Measurements from ENCODE around the gene MORN5. TPM values are rescaled to one million over a fixed set of nuclear protein-coding genes. Genes with fewer than 3 reads are reported as not detected.

Gene MORN5
- total RNA-seq, 2 donors from 2014 or later, result not detected

DNA sequence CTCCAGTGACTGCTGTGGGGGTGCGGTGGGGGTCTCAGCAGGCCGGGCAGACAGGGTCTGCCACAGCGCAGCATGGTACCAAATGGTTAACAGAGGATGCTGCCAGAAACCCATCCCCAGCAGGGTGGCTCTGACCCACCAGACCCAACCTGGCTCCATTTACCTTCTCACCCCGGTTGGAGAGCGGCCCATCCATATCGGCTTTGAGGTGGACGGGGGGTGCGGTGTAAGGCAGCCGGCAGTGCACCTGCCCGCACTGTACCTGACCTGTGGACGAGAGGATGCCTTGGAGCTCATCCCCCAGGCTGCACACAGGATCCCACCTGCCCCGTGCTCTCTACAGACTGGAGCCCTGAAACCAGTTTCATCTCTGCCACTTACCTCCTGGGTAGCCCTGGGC is 49.7 kb downstream of the MORN5 start:
- H3K27me3 ChIP-seq, result peaks cover 0 to 9% of the 10 kb centered on the region in 2 donors
- H3K4me1 ChIP-seq, result peaks cover 14% of the 10 kb centered on the region
- no peak overlapping the region for H3K27ac ChIP-seq
- TF ChIP-seq POLR2A (IDR thresholded peaks at IDR 0.05), result no peak
- no peak for TF ChIP-seq CTCF (IDR thresholded peaks at IDR 0.05)
- 86 to 97% methylated on average over 9 to 12 of the region's 12 CpGs for WGBS, 2 donors
- no peaks in the 10 kb centered on the region for H3K36me3 ChIP-seq (replicated peaks in 1 of 2; ENCODE audit: insufficient read depth in 1 of 2, low read depth in 2 of 2)
- ATAC-seq (no peak), DNase-seq (no peak)
- H3K9me3 ChIP-seq, result no peaks in the 10 kb centered on the region
- no peak overlapping the region for H3K4me3 ChIP-seq
- intact Hi-C loops (cut with DNase I), result no loop called here

GRCh38 chr9:122212473-122213004 is 52.8 kb downstream of the MORN5 start:
- DNase-seq, result no peak
- Histone ChIP-seq H3K27me3 (peaks cover 0 to 11% of the 10 kb centered on the region in 2 donors), H3K9me3 (no peaks in the 10 kb centered on the region), H3K27ac (no peak overlapping the region), H3K36me3 (replicated peaks in 1 of 2; ENCODE audit: insufficient read depth in 1 of 2, low read depth in 2 of 2) (no peaks in the 10 kb centered on the region), H3K4me1 (peaks cover 15% of the 10 kb centered on the region), H3K4me3 (no peak overlapping the region)
- ATAC-seq, result no peak
- 60 to 80% methylated on average over 7 of the region's 7 CpGs for WGBS, 2 donors
- TF ChIP-seq POLR2A (IDR thresholded peaks at IDR 0.05), result no peak
- TF ChIP-seq CTCF (IDR thresholded peaks at IDR 0.05), result no peak
- intact Hi-C loops (cut with DNase I), result no loop called here

DNA sequence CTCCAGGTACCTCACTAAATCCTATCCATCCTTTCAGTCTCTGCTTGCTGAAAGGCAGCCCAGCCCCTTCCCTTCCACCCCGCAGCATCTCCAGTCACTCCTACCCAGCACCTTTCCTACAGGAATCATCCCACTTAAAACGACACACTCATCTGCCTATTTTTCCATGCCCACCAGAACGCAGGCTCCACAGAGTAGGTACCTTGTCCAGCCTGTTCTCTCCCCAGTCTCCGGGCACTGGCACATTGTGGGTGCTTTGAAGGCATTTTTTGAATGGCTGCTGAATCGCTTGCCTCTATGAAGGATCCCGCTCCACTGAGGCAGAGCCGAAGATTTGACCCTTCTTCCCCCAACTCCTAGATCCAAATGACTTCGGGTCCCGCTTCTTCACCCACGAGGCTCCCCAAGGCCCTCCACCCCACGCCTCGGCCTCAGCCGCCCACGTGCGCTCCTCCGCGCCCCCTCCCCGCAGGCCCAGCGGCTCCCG is 53.4 kb downstream of the MORN5 start:
- ATAC-seq (no peak), DNase-seq (no peak)
- no peaks in the 10 kb centered on the region for H3K9me3 ChIP-seq
- no peaks in the 10 kb centered on the region for H3K36me3 ChIP-seq (replicated peaks in 1 of 2; ENCODE audit: insufficient read depth in 1 of 2, low read depth in 2 of 2)
- 32 to 39% methylated on average over 20 of the region's 20 CpGs for WGBS, 2 donors
- intact Hi-C loops (cut with DNase I), result no loop called here
- H3K27ac ChIP-seq, result no peak overlapping the region
- H3K27me3 ChIP-seq, result peaks cover 0 to 13% of the 10 kb centered on the region in 2 donors
- TF ChIP-seq POLR2A (IDR thresholded peaks at IDR 0.05), result no peak
- TF ChIP-seq CTCF (IDR thresholded peaks at IDR 0.05), result no peak
- H3K4me3 ChIP-seq, result no peak overlapping the region
- H3K4me1 ChIP-seq, result peaks cover 15% of the 10 kb centered on the region

GRCh38 chr9:122213589-122214413 is 54.1 kb downstream of the MORN5 start:
- Histone ChIP-seq H3K27ac (no peak overlapping the region), H3K4me1 (peaks cover 16% of the 10 kb centered on the region), H3K9me3 (no peaks in the 10 kb centered on the region), H3K36me3 (replicated peaks in 1 of 2; ENCODE audit: insufficient read depth in 1 of 2, low read depth in 2 of 2) (no peaks in the 10 kb centered on the region), H3K4me3 (no peak overlapping the region), H3K27me3 (peaks cover 0 to 14% of the 10 kb centered on the region in 2 donors)
- peak; percentile 67 for ATAC-seq
- peak in 3 of 4 donors; percentile 38 to 67 (median 50) for DNase-seq
- TF ChIP-seq POLR2A (IDR thresholded peaks at IDR 0.05), result no peak
- no peak for TF ChIP-seq CTCF (IDR thresholded peaks at IDR 0.05)
- 5 to 7% methylated on average over 12 to 77 of the region's 93 CpGs for WGBS, 2 donors
- intact Hi-C loops (cut with DNase I), result no loop called here

Data from body of pancreas (tissue), 4 donors.